ENCODE data around the gene P2RX6. TPM values are rescaled to one million over a fixed set of nuclear protein-coding genes. Genes with fewer than 3 reads are reported as not detected.

The P2RX6 gene
- total and polyA plus RNA-seq, 9 of the 15 experiments (the other 6 are each of a cell fraction or from before 2014, with no cell fraction given): 0.01 to 3.9 (median 1.5) TPM; not detected in 1

- TF ChIP-seq, protein P1, sequence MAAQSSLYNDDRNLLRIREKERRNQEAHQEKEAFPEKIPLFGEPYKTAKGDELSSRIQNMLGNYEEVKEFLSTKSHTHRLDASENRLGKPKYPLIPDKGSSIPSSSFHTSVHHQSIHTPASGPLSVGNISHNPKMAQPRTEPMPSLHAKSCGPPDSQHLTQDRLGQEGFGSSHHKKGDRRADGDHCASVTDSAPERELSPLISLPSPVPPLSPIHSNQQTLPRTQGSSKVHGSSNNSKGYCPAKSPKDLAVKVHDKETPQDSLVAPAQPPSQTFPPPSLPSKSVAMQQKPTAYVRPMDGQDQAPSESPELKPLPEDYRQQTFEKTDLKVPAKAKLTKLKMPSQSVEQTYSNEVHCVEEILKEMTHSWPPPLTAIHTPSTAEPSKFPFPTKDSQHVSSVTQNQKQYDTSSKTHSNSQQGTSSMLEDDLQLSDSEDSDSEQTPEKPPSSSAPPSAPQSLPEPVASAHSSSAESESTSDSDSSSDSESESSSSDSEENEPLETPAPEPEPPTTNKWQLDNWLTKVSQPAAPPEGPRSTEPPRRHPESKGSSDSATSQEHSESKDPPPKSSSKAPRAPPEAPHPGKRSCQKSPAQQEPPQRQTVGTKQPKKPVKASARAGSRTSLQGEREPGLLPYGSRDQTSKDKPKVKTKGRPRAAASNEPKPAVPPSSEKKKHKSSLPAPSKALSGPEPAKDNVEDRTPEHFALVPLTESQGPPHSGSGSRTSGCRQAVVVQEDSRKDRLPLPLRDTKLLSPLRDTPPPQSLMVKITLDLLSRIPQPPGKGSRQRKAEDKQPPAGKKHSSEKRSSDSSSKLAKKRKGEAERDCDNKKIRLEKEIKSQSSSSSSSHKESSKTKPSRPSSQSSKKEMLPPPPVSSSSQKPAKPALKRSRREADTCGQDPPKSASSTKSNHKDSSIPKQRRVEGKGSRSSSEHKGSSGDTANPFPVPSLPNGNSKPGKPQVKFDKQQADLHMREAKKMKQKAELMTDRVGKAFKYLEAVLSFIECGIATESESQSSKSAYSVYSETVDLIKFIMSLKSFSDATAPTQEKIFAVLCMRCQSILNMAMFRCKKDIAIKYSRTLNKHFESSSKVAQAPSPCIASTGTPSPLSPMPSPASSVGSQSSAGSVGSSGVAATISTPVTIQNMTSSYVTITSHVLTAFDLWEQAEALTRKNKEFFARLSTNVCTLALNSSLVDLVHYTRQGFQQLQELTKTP (IDR thresholded peaks at IDR 0.05; ENCODE audit: low read depth in 1 of 2, partially characterized antibody in 2 of 2): peak in 1 of 2 experiments; percentile 24
- TF ChIP-seq ZNF436 (CRISPR knock-in tag; IDR thresholded peaks at IDR 0.05) (no peak), RBM14 (IDR thresholded peaks at IDR 0.05; ENCODE audit: borderline replicate concordance, insufficient read depth, low read depth, low read length) (no peak), DPF2 (IDR thresholded peaks at IDR 0.05) (no peak), KLF6 (CRISPR knock-in tag; IDR thresholded peaks at IDR 0.05; ENCODE audit: borderline replicate concordance) (0 out of 2 replicates have a peak, but pooled peaks have one; percentile 16), RBFOX2 (IDR thresholded peaks at IDR 0.05; ENCODE audit: low read depth, low read length) (no peak), ZNF512 (tag; IDR thresholded peaks at IDR 0.05) (no peak), POLR3G (IDR thresholded peaks at IDR 0.05; ENCODE audit: extremely low read depth, insufficient read length, insufficient replicate concordance) (no peak), BRCA1 (IDR thresholded peaks at IDR 0.05) (no peak), BRCA1 (CRISPR knock-in tag; IDR thresholded peaks at IDR 0.05) (no peak), HSF4 (CRISPR knock-in tag; IDR thresholded peaks at IDR 0.05; ENCODE audit: borderline replicate concordance) (no peak), ZNF212 (CRISPR knock-in tag; IDR thresholded peaks at IDR 0.05) (0 out of 2 replicates have a peak, but pooled peaks have one; percentile 10), HCFC1 (IDR thresholded peaks at IDR 0.05; ENCODE audit: low read depth, low read length) (peak; percentile 34; the same call in 1 of the 2 replicates)
- TF ChIP-seq, protein P2, sequence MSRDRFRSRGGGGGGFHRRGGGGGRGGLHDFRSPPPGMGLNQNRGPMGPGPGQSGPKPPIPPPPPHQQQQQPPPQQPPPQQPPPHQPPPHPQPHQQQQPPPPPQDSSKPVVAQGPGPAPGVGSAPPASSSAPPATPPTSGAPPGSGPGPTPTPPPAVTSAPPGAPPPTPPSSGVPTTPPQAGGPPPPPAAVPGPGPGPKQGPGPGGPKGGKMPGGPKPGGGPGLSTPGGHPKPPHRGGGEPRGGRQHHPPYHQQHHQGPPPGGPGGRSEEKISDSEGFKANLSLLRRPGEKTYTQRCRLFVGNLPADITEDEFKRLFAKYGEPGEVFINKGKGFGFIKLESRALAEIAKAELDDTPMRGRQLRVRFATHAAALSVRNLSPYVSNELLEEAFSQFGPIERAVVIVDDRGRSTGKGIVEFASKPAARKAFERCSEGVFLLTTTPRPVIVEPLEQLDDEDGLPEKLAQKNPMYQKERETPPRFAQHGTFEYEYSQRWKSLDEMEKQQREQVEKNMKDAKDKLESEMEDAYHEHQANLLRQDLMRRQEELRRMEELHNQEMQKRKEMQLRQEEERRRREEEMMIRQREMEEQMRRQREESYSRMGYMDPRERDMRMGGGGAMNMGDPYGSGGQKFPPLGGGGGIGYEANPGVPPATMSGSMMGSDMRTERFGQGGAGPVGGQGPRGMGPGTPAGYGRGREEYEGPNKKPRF (IDR thresholded peaks at IDR 0.05; ENCODE audit: low read depth, low read length): no peak
- TF ChIP-seq, protein P3, sequence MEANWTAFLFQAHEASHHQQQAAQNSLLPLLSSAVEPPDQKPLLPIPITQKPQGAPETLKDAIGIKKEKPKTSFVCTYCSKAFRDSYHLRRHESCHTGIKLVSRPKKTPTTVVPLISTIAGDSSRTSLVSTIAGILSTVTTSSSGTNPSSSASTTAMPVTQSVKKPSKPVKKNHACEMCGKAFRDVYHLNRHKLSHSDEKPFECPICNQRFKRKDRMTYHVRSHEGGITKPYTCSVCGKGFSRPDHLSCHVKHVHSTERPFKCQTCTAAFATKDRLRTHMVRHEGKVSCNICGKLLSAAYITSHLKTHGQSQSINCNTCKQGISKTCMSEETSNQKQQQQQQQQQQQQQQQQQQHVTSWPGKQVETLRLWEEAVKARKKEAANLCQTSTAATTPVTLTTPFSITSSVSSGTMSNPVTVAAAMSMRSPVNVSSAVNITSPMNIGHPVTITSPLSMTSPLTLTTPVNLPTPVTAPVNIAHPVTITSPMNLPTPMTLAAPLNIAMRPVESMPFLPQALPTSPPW (CRISPR knock-in tag; IDR thresholded peaks at IDR 0.05): peak; percentile 90
Measured at GRCh38 chr22:21055880-21056319, 40.9 kb downstream of the P2RX6 start (continued).

Data from K562 (cell line).